NB4 (cell line): Measurements from ENCODE around the gene EIF2S3.

ENCODE experiments used
- DNase-seq: peaks from one replicate; pipeline ENCODE4 v3.0.0; 2010; ENCODE audit warnings: low read depth
- H3K4me3 ChIP-seq: one replicate; pipeline ENCODE4 v1.5.1; 2011; ENCODE audit warnings: mild to moderate bottlenecking, low read depth, low read length, moderate library complexity
- MYC ChIP-seq: IDR thresholded peaks from 2 replicates; pipeline ENCODE4 v1.6.1; 2011; ENCODE audit warnings: low read depth, low read length
- POLR2A ChIP-seq: IDR thresholded peaks from 2 replicates; pipeline ENCODE4 v1.6.1; 2011; ENCODE audit warnings: mild to moderate bottlenecking; ENCODE audit not compliant: insufficient read length; ENCODE audit errors: extremely low read depth
- TF ChIP-seq, protein P1 (sequence below): IDR thresholded peaks from 2 replicates; pipeline ENCODE4 v1.6.1; 2011; ENCODE audit warnings: low read depth, low read length
- TF ChIP-seq, protein P2 (sequence below): IDR thresholded peaks from one replicate; pipeline ENCODE4 v1.5.1; 2012; ENCODE audit warnings: low read depth, low read length

The EIF2S3 gene

DNA sequence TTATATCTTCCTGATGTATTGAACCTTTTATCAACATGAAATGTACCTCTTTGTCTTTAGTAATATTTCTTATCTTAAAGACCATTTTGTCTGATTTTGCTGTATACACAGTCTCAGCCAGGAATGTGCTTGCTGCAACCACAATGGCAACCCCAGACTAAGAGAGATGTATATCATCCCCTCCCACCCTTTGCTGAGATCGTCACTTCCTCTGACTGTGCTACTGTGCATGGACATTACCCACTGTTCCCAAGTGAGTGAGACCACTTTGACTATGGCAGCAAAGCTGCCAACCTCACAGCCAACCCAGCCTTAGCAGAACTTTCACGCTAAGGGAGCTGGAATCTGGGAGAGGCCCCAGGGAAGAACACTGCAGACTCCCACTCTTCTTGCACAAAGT, 46.0 kb downstream of the EIF2S3 start:
- DNase-seq: peak; percentile 40
- TF ChIP-seq, protein P1, sequence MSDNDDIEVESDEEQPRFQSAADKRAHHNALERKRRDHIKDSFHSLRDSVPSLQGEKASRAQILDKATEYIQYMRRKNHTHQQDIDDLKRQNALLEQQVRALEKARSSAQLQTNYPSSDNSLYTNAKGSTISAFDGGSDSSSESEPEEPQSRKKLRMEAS: no peak
- TF ChIP-seq POLR2A (no peak), MYC (no peak)
- TF ChIP-seq, protein P2, sequence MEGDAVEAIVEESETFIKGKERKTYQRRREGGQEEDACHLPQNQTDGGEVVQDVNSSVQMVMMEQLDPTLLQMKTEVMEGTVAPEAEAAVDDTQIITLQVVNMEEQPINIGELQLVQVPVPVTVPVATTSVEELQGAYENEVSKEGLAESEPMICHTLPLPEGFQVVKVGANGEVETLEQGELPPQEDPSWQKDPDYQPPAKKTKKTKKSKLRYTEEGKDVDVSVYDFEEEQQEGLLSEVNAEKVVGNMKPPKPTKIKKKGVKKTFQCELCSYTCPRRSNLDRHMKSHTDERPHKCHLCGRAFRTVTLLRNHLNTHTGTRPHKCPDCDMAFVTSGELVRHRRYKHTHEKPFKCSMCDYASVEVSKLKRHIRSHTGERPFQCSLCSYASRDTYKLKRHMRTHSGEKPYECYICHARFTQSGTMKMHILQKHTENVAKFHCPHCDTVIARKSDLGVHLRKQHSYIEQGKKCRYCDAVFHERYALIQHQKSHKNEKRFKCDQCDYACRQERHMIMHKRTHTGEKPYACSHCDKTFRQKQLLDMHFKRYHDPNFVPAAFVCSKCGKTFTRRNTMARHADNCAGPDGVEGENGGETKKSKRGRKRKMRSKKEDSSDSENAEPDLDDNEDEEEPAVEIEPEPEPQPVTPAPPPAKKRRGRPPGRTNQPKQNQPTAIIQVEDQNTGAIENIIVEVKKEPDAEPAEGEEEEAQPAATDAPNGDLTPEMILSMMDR: no peak
- no peak overlapping the region for H3K4me3 ChIP-seq

DNA sequence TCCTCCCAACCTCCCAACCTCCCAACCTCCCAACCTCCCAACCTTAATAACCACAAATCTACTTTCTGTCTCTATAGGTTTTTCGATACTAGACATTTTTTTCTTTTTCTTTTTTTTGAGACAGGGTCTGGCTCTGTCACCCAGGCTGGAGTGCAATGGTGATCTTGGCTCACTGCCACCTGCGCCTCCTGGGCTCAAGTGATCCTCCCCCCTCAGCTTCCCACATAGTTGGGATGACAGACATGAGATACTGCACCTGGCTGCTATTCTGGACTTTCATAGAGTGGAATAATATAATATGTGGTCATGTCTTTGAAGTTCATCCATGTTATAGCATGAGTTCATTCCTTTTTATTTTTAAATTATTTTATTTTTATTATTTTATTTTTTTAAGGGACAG, 55.3 kb downstream of the EIF2S3 start:
- no peak for DNase-seq
- TF ChIP-seq, protein P2: no peak
- no peak for TF ChIP-seq POLR2A
- no peak for TF ChIP-seq MYC
- TF ChIP-seq, protein P1: no peak
- no peak overlapping the region for H3K4me3 ChIP-seq

DNA sequence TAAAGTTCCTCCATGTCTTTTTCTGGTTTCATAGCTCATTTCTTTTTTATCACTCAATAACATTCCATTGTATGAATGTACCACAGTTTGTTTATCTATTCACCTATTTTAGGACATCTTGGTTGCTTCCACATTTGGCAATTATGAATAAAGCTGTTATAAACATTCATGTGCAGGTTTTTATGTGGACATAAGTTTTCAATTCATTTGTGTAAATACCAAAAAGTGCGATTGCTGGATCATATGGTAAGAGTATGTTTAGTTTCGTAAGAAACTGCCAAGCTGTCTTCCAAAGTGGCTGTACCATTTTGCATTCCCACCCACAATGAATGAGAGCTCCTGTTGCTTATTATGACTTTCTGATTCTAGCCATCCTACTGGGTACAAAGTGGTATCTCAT, 58.4 kb downstream of the EIF2S3 start:
- no peak for DNase-seq
- no peak overlapping the region for H3K4me3 ChIP-seq
- TF ChIP-seq POLR2A (no peak), MYC (no peak)
- TF ChIP-seq, protein P1: no peak
- TF ChIP-seq, protein P2: no peak

DNA sequence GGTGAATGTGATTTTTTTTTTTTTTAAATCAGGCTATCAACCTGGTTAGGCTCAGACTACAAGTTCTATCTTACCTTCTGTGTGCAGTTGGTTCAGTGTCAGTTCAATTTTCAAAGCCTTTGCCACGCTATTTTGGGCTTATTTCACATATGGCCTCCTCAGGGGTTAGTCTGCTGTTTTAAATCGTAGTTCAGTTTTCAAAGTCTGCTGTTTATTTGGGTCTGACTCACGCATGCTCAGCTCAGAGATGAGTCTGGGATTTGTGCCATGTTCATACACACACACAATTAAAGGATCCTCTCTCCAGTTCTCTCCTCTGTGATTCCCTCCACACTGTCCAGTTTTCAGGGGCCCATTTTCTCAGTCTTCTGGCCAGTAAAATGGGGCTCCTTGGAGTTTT, 62.5 kb downstream of the EIF2S3 start:
- no peak overlapping the region for H3K4me3 ChIP-seq
- TF ChIP-seq MYC (no peak), POLR2A (no peak)
- TF ChIP-seq, protein P2: no peak
- TF ChIP-seq, protein P1: no peak
- DNase-seq: no peak

DNA sequence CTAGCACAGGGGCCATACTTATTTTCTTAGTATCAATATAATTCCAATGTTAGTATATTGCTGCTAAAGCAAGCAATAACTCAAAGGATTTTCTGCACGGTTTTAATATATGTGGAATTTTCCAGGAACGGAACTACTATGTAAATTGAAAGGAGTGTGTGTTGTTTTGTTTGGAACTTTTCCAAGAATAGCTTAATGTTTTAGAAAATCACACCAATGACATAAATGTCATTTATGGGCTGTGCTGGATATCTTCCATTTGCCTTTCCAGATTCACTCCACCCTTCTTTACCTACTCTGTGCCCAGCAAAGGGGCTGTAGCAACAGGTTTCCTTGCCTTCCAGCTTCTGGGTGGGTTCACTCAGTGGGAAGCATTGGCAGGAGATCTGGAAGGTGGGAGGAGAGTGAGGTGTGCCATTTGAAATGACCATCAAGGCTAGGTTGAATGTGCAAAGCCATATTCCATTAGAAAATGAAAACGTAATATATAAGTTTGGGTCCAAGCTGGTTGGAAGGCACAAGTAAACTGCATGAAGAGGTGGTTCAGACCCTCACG, 69.6 kb downstream of the EIF2S3 start:
- H3K4me3 ChIP-seq: no peak overlapping the region
- no peak for DNase-seq
- TF ChIP-seq POLR2A (no peak), MYC (no peak)
- TF ChIP-seq, protein P1: no peak
- TF ChIP-seq, protein P2: no peak
